HL-60 (cell line): Measurements from ENCODE around the gene ESRRG.

Experiments
- GABPA ChIP-seq: IDR thresholded peaks from 2 replicates; pipeline ENCODE4 v1.6.1; 2012; ENCODE audit warnings: low read depth
- POLR2AphosphoS5 ChIP-seq: IDR thresholded peaks from 2 replicates; pipeline ENCODE4 v1.6.1; 2012; ENCODE audit warnings: low read depth
- SPI1 ChIP-seq: IDR thresholded peaks from 2 replicates; pipeline ENCODE4 v1.6.1; 2012; ENCODE audit warnings: low read depth, mild to moderate bottlenecking, borderline replicate concordance
- TF ChIP-seq, protein P1 (sequence below): IDR thresholded peaks from one replicate; pipeline ENCODE4 v1.5.1; 2011; ENCODE audit warnings: low read length, control low read depth, inconsistent platforms; ENCODE audit not compliant: insufficient read depth
- TF ChIP-seq, protein P2 (sequence below): IDR thresholded peaks from 2 replicates; pipeline ENCODE4 v1.6.1; 2012; ENCODE audit warnings: low read depth; ENCODE audit not compliant: insufficient replicate concordance

DNA sequence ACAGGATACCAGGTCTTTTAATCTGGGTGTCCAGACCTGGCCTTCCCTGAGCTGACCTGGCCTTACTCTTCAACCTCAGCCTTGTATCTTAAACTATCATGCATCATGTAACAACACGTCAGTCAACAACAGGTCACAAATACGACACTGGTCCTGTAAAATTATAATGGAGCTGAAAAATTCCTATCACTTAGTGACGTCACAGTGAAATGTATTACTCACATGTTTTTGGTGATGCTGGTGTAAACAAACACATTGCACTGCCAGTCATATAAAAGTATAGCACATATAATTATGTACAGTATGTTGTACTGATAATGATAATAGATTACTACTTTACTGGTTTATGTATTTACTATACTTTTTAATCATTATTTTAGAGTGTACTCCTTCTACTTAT, 31.5 kb downstream of the ESRRG start:
- TF ChIP-seq, protein P1, sequence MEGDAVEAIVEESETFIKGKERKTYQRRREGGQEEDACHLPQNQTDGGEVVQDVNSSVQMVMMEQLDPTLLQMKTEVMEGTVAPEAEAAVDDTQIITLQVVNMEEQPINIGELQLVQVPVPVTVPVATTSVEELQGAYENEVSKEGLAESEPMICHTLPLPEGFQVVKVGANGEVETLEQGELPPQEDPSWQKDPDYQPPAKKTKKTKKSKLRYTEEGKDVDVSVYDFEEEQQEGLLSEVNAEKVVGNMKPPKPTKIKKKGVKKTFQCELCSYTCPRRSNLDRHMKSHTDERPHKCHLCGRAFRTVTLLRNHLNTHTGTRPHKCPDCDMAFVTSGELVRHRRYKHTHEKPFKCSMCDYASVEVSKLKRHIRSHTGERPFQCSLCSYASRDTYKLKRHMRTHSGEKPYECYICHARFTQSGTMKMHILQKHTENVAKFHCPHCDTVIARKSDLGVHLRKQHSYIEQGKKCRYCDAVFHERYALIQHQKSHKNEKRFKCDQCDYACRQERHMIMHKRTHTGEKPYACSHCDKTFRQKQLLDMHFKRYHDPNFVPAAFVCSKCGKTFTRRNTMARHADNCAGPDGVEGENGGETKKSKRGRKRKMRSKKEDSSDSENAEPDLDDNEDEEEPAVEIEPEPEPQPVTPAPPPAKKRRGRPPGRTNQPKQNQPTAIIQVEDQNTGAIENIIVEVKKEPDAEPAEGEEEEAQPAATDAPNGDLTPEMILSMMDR: no peak
- TF ChIP-seq POLR2AphosphoS5 (no peak), GABPA (no peak), SPI1 (no peak)
- TF ChIP-seq, protein P2, sequence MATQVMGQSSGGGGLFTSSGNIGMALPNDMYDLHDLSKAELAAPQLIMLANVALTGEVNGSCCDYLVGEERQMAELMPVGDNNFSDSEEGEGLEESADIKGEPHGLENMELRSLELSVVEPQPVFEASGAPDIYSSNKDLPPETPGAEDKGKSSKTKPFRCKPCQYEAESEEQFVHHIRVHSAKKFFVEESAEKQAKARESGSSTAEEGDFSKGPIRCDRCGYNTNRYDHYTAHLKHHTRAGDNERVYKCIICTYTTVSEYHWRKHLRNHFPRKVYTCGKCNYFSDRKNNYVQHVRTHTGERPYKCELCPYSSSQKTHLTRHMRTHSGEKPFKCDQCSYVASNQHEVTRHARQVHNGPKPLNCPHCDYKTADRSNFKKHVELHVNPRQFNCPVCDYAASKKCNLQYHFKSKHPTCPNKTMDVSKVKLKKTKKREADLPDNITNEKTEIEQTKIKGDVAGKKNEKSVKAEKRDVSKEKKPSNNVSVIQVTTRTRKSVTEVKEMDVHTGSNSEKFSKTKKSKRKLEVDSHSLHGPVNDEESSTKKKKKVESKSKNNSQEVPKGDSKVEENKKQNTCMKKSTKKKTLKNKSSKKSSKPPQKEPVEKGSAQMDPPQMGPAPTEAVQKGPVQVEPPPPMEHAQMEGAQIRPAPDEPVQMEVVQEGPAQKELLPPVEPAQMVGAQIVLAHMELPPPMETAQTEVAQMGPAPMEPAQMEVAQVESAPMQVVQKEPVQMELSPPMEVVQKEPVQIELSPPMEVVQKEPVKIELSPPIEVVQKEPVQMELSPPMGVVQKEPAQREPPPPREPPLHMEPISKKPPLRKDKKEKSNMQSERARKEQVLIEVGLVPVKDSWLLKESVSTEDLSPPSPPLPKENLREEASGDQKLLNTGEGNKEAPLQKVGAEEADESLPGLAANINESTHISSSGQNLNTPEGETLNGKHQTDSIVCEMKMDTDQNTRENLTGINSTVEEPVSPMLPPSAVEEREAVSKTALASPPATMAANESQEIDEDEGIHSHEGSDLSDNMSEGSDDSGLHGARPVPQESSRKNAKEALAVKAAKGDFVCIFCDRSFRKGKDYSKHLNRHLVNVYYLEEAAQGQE: no peak
